HepG2 (cell line): ENCODE results near the gene TNFAIP8L2. TPM values are rescaled to one million over a fixed set of nuclear protein-coding genes. Genes with fewer than 3 reads are reported as not detected.

ENCODE experiments used
- DR1 ChIP-seq: sonication (generic); formaldehyde crosslinking; IDR thresholded peaks from 2 replicates; pipeline ENCODE4 v1.8.0; 2021; ENCODE audit warnings: mild to moderate bottlenecking, missing genetic modification reagents, inconsistent platforms
- DZIP1 ChIP-seq: sonication (generic); formaldehyde crosslinking; IDR thresholded peaks from 2 replicates; pipeline ENCODE4 v1.5.0; 2020; ENCODE audit warnings: mild to moderate bottlenecking, missing genetic modification reagents
- FOXM1 ChIP-seq: sonication (generic); formaldehyde crosslinking; IDR thresholded peaks from 2 replicates; pipeline ENCODE4 v1.5.0; 2020; ENCODE audit warnings: missing genetic modification reagents
- HCFC1 ChIP-seq: fragments of 150-350 bp; IDR thresholded peaks from 2 replicates; pipeline ENCODE4 v1.6.1; 2014; ENCODE audit warnings: low read depth, low read length
- HHEX ChIP-seq: IDR thresholded peaks from 2 replicates; pipeline ENCODE4 v1.6.1; 2016; ENCODE audit warnings: control low read depth
- HOXA5 ChIP-seq: sonication (generic); formaldehyde crosslinking; IDR thresholded peaks from 2 replicates; pipeline ENCODE4 v1.4.0; 2020; ENCODE audit warnings: missing genetic modification reagents
- JARID2 ChIP-seq: sonication (generic); formaldehyde crosslinking; IDR thresholded peaks from 2 replicates; pipeline ENCODE4 v1.8.1; 2023; ENCODE audit warnings: missing genetic modification reagents, inconsistent platforms; ENCODE audit not compliant: insufficient replicate concordance
- KMT2A ChIP-seq: sonication (generic); formaldehyde crosslinking; IDR thresholded peaks from 2 replicates; pipeline ENCODE4 v1.4.0; 2020; ENCODE audit warnings: missing genetic modification reagents
- NKX3-1 ChIP-seq: sonication (generic); formaldehyde crosslinking; IDR thresholded peaks from 2 replicates; pipeline ENCODE4 v1.5.0; 2020; ENCODE audit warnings: missing genetic modification reagents
- NPAS2 ChIP-seq: sonication (generic); formaldehyde crosslinking; IDR thresholded peaks from 2 replicates; pipeline ENCODE4 v1.8.0; 2022; ENCODE audit warnings: mild to moderate bottlenecking, missing genetic modification reagents, borderline replicate concordance
- STAT5B ChIP-seq: sonication (generic); formaldehyde crosslinking; IDR thresholded peaks from 2 replicates; pipeline ENCODE4 v1.4.0; 2020; ENCODE audit warnings: missing genetic modification reagents
- TFDP1 ChIP-seq: IDR thresholded peaks from 2 replicates; pipeline ENCODE4 v1.6.1; 2016; ENCODE audit warnings: missing compliant biosample characterization, missing genetic modification reagents, borderline replicate concordance
- ZFP91 ChIP-seq: sonication (generic); formaldehyde crosslinking; IDR thresholded peaks from 2 replicates; pipeline ENCODE4 v1.9.0; 2022; ENCODE audit warnings: missing genetic modification reagents, mild to moderate bottlenecking, borderline replicate concordance
- ZHX1 ChIP-seq: sonication (generic); formaldehyde crosslinking; IDR thresholded peaks from 2 replicates; pipeline ENCODE4 v1.8.1; 2022; ENCODE audit warnings: low read depth, mild to moderate bottlenecking, missing genetic modification reagents
- ZNF224 ChIP-seq: sonication (generic); formaldehyde crosslinking; IDR thresholded peaks from 2 replicates; pipeline ENCODE4 v1.5.0; 2020; ENCODE audit warnings: mild to moderate bottlenecking, missing genetic modification reagents
- ZNF260 ChIP-seq: sonication (generic); formaldehyde crosslinking; IDR thresholded peaks from 2 replicates; pipeline ENCODE4 v1.4.0; 2020; ENCODE audit warnings: missing genetic modification reagents, low read depth, mild to moderate bottlenecking, borderline replicate concordance
- ZNF343 ChIP-seq: sonication (generic); formaldehyde crosslinking; IDR thresholded peaks from 2 replicates; pipeline ENCODE4 v1.4.0; 2020; ENCODE audit warnings: mild to moderate bottlenecking, missing genetic modification reagents
- ZNF44 ChIP-seq: sonication (generic); formaldehyde crosslinking; IDR thresholded peaks from 2 replicates; pipeline ENCODE4 v1.5.1; 2020; ENCODE audit warnings: mild to moderate bottlenecking, missing genetic modification reagents
- ZNF562 ChIP-seq: sonication (generic); formaldehyde crosslinking; IDR thresholded peaks from 2 replicates; pipeline ENCODE4 v1.8.0; 2022; ENCODE audit warnings: missing genetic modification reagents, borderline replicate concordance
- ZNF784 ChIP-seq: sonication (generic); formaldehyde crosslinking; IDR thresholded peaks from 2 replicates; pipeline ENCODE4 v1.5.1; 2020; ENCODE audit warnings: missing genetic modification reagents, mild to moderate bottlenecking, borderline replicate concordance
- polyA plus RNA-seq, 8 experiments: library from polyadenylated mRNA; depleted of rRNA in 3 of 8; stranded (reverse) in 7 of 8; unstranded in 1 of 8; fragments of >200 nt; fragmentation: Illumina TruSeq in 4 of 8; extraction: Trizol in 4 of 8; gene quantifications; 2 replicates each; pipeline versions ENCODE4 v1.2.1 to v1.2.3, GENCODE V29; 2011 to 2016; ENCODE audit warnings: low read depth in 4 of 8, missing spikeins in 1 of 8, mixed read lengths in 1 of 8; ENCODE audit not compliant: insufficient read depth in 1 of 8
- total RNA-seq, 5 experiments: library from RNA; depleted of rRNA; stranded (reverse); fragments of >200 nt; fragmentation: Illumina TruSeq; extraction: Trizol; gene quantifications; 2 replicates each; pipeline ENCODE4 v1.2.3, GENCODE V29; 2016; ENCODE audit warnings: low read depth in 1 of 5

TNFAIP8L2 gene
- total and polyA plus RNA-seq, 2 of the 13 experiments (the other 11 are each of a cell fraction or from before 2014, with no cell fraction given) = not detected

GRCh38 chr1:151189637-151190445, 33.4 kb downstream of the TNFAIP8L2 start, which contains the start of gene VPS72 (continued):
- TF ChIP-seq JARID2 (CRISPR knock-in tag) (no peak), HCFC1 (peak; percentile 70; the same call in 1 of the 2 replicates), KMT2A (peak; percentile 93), ZFP91 (CRISPR knock-in tag) (peak; percentile 68; the same call in 1 of the 2 replicates), DR1 (CRISPR knock-in tag) (peak; percentile 47; the same call in 1 of the 2 replicates), HOXA5 (CRISPR knock-in tag) (peak; percentile 78; the same call in 1 of the 2 replicates), NPAS2 (no peak), TFDP1 (CRISPR knock-in tag) (peak; percentile 30; the same call in 1 of the 2 replicates), FOXM1 (CRISPR knock-in tag) (no peak), ZNF784 (CRISPR knock-in tag) (no peak), STAT5B (CRISPR knock-in tag) (peak; percentile 90; the same call in 1 of the 2 replicates), ZNF260 (CRISPR knock-in tag) (no peak), ZHX1 (CRISPR knock-in tag) (no peak), ZNF343 (peak; percentile 43; the same call in 1 of the 2 replicates), ZNF224 (CRISPR knock-in tag) (peak; percentile 55; the same call in 1 of the 2 replicates), DZIP1 (CRISPR knock-in tag) (no peak), HHEX (CRISPR knock-in tag) (no peak), ZNF44 (no peak), ZNF562 (CRISPR knock-in tag) (no peak), NKX3-1 (0 out of 2 replicates have a peak, but pooled peaks have one; percentile 64)
